HepG2 (cell line): ENCODE results near the gene ZNF563. TPM values are rescaled to one million over a fixed set of nuclear protein-coding genes. Genes with fewer than 3 reads are reported as not detected.

Experiments used
- EP300 ChIP-seq, 3 experiments: sonication (generic) in 1 of 3; formaldehyde crosslinking in 1 of 3; IDR thresholded peaks; 2 replicates each; pipeline versions ENCODE4 v1.5.1 to v1.6.1; 2011 to 2020; ENCODE audit warnings: low read depth in 2 of 3, low read length in 2 of 3, borderline replicate concordance in 1 of 3, improper control_type of control experiment in 1 of 3, mild to moderate bottlenecking in 1 of 3, missing genetic modification reagents in 1 of 3, moderate library complexity in 1 of 3
- NFE2 ChIP-seq: sonication (generic); formaldehyde crosslinking; IDR thresholded peaks from 2 replicates; pipeline ENCODE4 v1.4.0; 2020; ENCODE audit warnings: missing genetic modification reagents
- NPAS2 ChIP-seq: sonication (generic); formaldehyde crosslinking; IDR thresholded peaks from 2 replicates; pipeline ENCODE4 v1.8.0; 2022; ENCODE audit warnings: mild to moderate bottlenecking, missing genetic modification reagents, borderline replicate concordance
- POLR2A ChIP-seq, 2 experiments: IDR thresholded peaks; 2 replicates each; pipeline ENCODE4 v1.6.1; 2011; ENCODE audit warnings: low read depth in 2 of 2, low read length in 2 of 2, mild to moderate bottlenecking in 1 of 2, moderate library complexity in 1 of 2; ENCODE audit not compliant: insufficient read depth in 1 of 2
- SRF ChIP-seq: IDR thresholded peaks from 2 replicates; pipeline ENCODE4 v1.6.1; 2011; ENCODE audit warnings: mild to moderate bottlenecking, low read depth, low read length, moderate library complexity
- THAP11 ChIP-seq: IDR thresholded peaks from 2 replicates; pipeline ENCODE4 v1.6.1; 2016; ENCODE audit warnings: missing biosample characterization, missing genetic modification reagents
- ZFP37 ChIP-seq: sonication (generic); formaldehyde crosslinking; IDR thresholded peaks from 2 replicates; pipeline ENCODE4 v1.4.0; 2020; ENCODE audit warnings: missing genetic modification reagents, borderline replicate concordance
- ZFP90 ChIP-seq: sonication (generic); formaldehyde crosslinking; IDR thresholded peaks from 2 replicates; pipeline ENCODE4 v1.8.0; 2022; ENCODE audit warnings: missing genetic modification reagents, mild to moderate bottlenecking, inconsistent platforms, borderline replicate concordance
- ZNF331 ChIP-seq: sonication (generic); formaldehyde crosslinking; IDR thresholded peaks from 2 replicates; pipeline ENCODE4 v1.4.0; 2020; ENCODE audit warnings: missing genetic modification reagents
- ZNF484 ChIP-seq: sonication (generic); formaldehyde crosslinking; IDR thresholded peaks from 2 replicates; pipeline ENCODE4 v1.5.1; 2020; ENCODE audit warnings: mild to moderate bottlenecking, low read depth, missing genetic modification reagents, borderline replicate concordance
- ZNF547 ChIP-seq: sonication (generic); formaldehyde crosslinking; IDR thresholded peaks from 2 replicates; pipeline ENCODE4 v1.5.1; 2020; ENCODE audit warnings: mild to moderate bottlenecking, missing genetic modification reagents
- ZNF589 ChIP-seq: sonication (generic); formaldehyde crosslinking; conservative IDR thresholded peaks from 2 replicates; pipeline ENCODE4 v1.8.0; 2022; ENCODE audit warnings: mild to moderate bottlenecking, moderate library complexity, missing genetic modification reagents
- ZNF713 ChIP-seq: sonication (generic); formaldehyde crosslinking; IDR thresholded peaks from 2 replicates; pipeline ENCODE4 v1.4.0; 2020; ENCODE audit warnings: mild to moderate bottlenecking, missing genetic modification reagents
- polyA plus RNA-seq, 8 experiments: library from polyadenylated mRNA; depleted of rRNA in 3 of 8; stranded (reverse) in 7 of 8; unstranded in 1 of 8; fragments of >200 nt; fragmentation: Illumina TruSeq in 4 of 8; extraction: Trizol in 4 of 8; gene quantifications; 2 replicates each; pipeline versions ENCODE4 v1.2.1 to v1.2.3, GENCODE V29; 2011 to 2016; ENCODE audit warnings: low read depth in 4 of 8, missing spikeins in 1 of 8, mixed read lengths in 1 of 8; ENCODE audit not compliant: insufficient read depth in 1 of 8
- total RNA-seq, 5 experiments: library from RNA; depleted of rRNA; stranded (reverse); fragments of >200 nt; fragmentation: Illumina TruSeq; extraction: Trizol; gene quantifications; 2 replicates each; pipeline ENCODE4 v1.2.3, GENCODE V29; 2016; ENCODE audit warnings: low read depth in 1 of 5
- TF ChIP-seq, protein P1 (sequence below): sonication (generic); formaldehyde crosslinking; IDR thresholded peaks from 2 replicates; pipeline ENCODE4 v1.8.0; 2022; ENCODE audit warnings: missing genetic modification reagents, mild to moderate bottlenecking, moderate library complexity, borderline replicate concordance
- TF ChIP-seq, protein P2 (sequence below): sonication (generic); formaldehyde crosslinking; IDR thresholded peaks from 2 replicates; pipeline ENCODE4 v1.8.1; 2023; ENCODE audit warnings: missing genetic modification reagents, mild to moderate bottlenecking, borderline replicate concordance
- TF ChIP-seq, protein P3 (sequence below): IDR thresholded peaks from 2 replicates; pipeline ENCODE4 v1.6.1; 2016
- TF ChIP-seq, protein P4 (sequence below): sonication (generic); formaldehyde crosslinking; IDR thresholded peaks from 2 replicates; pipeline ENCODE4 v1.8.1; 2023; ENCODE audit warnings: mild to moderate bottlenecking, missing genetic modification reagents, borderline replicate concordance
- TF ChIP-seq, protein P5 (sequence below): sonication (generic); formaldehyde crosslinking; IDR thresholded peaks from 2 replicates; pipeline ENCODE4; 2020; ENCODE audit warnings: missing genetic modification reagents, mild to moderate bottlenecking, borderline replicate concordance

Gene ZNF563
- total and polyA plus RNA-seq, 2 of the 13 experiments (the other 11 are each of a cell fraction or from before 2014, with no cell fraction given), result 7.5 to 19.5 TPM

DNA sequence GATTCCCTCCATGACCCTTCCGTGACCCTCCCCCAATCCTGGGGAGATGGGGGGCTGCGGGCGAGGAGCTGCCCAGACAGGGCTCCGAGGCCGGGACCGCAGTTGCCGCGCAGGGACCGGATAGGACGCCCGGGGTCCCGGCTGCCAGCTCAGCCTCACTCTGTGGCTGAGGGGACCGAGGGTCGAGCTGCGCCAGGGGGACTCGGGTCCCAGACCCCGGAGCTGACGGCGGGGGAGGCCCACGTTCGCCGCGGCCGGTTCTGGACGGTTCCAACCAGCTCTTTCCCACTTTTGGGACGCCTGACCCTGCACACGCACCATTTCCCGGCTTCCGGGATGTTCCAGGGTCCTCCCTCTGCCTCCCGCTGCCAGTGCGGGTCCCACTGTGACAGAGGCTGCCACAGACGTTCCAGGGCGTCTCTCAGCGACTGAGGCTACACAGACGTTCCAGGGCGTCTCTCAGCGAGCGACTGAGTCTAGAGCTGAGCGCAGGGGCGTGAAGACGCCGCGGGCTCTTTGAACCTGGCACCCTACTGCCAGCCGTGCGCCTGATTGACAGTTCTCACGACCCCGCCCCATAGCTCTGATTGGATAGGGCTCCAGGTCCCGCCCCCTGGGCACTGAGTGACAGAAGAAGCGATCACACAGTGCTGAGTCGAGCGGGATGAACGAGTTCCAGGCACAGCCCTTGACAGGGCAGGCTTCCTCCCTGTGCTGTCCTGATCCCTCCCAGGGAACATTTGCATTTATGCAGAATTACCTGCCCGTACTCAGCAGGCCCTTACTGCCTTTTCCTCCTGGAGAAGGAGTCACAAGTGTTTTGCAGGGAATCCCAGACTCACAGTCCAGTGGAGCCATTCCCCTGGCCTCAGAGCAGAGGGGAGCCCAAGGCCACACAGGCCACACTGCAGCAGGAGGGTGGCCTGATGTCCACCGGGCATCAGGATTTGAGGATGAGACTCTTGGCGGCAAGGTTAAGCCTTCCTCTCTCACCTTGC is at the start of gene ZNF563 (continued):
- TF ChIP-seq, protein P1, sequence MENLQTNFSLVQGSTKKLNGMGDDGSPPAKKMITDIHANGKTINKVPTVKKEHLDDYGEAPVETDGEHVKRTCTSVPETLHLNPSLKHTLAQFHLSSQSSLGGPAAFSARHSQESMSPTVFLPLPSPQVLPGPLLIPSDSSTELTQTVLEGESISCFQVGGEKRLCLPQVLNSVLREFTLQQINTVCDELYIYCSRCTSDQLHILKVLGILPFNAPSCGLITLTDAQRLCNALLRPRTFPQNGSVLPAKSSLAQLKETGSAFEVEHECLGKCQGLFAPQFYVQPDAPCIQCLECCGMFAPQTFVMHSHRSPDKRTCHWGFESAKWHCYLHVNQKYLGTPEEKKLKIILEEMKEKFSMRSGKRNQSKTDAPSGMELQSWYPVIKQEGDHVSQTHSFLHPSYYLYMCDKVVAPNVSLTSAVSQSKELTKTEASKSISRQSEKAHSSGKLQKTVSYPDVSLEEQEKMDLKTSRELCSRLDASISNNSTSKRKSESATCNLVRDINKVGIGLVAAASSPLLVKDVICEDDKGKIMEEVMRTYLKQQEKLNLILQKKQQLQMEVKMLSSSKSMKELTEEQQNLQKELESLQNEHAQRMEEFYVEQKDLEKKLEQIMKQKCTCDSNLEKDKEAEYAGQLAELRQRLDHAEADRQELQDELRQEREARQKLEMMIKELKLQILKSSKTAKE (CRISPR knock-in tag), result peak; percentile 61; the same call in 1 of the 2 replicates
- TF ChIP-seq EP300 (IDR thresholded peaks at IDR 0.05; ENCODE audit: low read depth in 2 of 2, low read length in 2 of 2), result 0 out of 4 replicates have a peak, but pooled peaks of 1 of the 2 experiments have one; percentile 44
- TF ChIP-seq EP300 (CRISPR knock-in tag; IDR thresholded peaks at IDR 0.05; ENCODE audit: borderline replicate concordance), result no peak
- TF ChIP-seq ZFP37 (CRISPR knock-in tag), result no peak
- peak; percentile 97 to 98 for TF ChIP-seq POLR2A (IDR thresholded peaks at IDR 0.05; ENCODE audit: insufficient read depth in 1 of 2, low read depth in 2 of 2, low read length in 2 of 2)
- TF ChIP-seq, protein P2, sequence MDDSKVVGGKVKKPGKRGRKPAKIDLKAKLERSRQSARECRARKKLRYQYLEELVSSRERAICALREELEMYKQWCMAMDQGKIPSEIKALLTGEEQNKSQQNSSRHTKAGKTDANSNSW (CRISPR knock-in tag), result no peak
- no peak for TF ChIP-seq SRF
- peak; percentile 68; the same call in 1 of the 2 replicates for TF ChIP-seq ZNF331 (CRISPR knock-in tag)
- TF ChIP-seq, protein P3, sequence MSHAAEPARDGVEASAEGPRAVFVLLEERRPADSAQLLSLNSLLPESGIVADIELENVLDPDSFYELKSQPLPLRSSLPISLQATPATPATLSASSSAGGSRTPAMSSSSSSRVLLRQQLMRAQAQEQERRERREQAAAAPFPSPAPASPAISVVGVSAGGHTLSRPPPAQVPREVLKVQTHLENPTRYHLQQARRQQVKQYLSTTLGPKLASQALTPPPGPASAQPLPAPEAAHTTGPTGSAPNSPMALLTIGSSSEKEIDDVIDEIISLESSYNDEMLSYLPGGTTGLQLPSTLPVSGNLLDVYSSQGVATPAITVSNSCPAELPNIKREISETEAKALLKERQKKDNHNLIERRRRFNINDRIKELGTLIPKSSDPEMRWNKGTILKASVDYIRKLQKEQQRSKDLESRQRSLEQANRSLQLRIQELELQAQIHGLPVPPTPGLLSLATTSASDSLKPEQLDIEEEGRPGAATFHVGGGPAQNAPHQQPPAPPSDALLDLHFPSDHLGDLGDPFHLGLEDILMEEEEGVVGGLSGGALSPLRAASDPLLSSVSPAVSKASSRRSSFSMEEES (CRISPR knock-in tag), result 0 out of 2 replicates have a peak, but pooled peaks have one; percentile 39
- TF ChIP-seq, protein P4, sequence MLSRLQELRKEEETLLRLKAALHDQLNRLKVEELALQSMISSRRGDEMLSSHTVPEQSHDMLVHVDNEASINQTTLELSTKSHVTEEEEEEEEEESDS (CRISPR knock-in tag), result no peak
- peak; percentile 85 for TF ChIP-seq ZNF547 (CRISPR knock-in tag)
- TF ChIP-seq ZNF484 (CRISPR knock-in tag), result no peak
- peak; percentile 85; the same call in 1 of the 2 replicates for TF ChIP-seq ZFP90
- no peak for TF ChIP-seq ZNF589
- no peak for TF ChIP-seq NPAS2 (CRISPR knock-in tag)
- TF ChIP-seq THAP11 (CRISPR knock-in tag), result peak; percentile 26; the same call in 1 of the 2 replicates
- TF ChIP-seq, protein P5, sequence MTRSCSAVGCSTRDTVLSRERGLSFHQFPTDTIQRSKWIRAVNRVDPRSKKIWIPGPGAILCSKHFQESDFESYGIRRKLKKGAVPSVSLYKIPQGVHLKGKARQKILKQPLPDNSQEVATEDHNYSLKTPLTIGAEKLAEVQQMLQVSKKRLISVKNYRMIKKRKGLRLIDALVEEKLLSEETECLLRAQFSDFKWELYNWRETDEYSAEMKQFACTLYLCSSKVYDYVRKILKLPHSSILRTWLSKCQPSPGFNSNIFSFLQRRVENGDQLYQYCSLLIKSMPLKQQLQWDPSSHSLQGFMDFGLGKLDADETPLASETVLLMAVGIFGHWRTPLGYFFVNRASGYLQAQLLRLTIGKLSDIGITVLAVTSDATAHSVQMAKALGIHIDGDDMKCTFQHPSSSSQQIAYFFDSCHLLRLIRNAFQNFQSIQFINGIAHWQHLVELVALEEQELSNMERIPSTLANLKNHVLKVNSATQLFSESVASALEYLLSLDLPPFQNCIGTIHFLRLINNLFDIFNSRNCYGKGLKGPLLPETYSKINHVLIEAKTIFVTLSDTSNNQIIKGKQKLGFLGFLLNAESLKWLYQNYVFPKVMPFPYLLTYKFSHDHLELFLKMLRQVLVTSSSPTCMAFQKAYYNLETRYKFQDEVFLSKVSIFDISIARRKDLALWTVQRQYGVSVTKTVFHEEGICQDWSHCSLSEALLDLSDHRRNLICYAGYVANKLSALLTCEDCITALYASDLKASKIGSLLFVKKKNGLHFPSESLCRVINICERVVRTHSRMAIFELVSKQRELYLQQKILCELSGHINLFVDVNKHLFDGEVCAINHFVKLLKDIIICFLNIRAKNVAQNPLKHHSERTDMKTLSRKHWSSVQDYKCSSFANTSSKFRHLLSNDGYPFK (CRISPR knock-in tag), result peak; percentile 54; the same call in 1 of the 2 replicates
- TF ChIP-seq ZNF713 (CRISPR knock-in tag), result no peak
- no peak for TF ChIP-seq NFE2 (CRISPR knock-in tag)
